ENCODE results near the gene WNK4.

WNK4 gene

DNA sequence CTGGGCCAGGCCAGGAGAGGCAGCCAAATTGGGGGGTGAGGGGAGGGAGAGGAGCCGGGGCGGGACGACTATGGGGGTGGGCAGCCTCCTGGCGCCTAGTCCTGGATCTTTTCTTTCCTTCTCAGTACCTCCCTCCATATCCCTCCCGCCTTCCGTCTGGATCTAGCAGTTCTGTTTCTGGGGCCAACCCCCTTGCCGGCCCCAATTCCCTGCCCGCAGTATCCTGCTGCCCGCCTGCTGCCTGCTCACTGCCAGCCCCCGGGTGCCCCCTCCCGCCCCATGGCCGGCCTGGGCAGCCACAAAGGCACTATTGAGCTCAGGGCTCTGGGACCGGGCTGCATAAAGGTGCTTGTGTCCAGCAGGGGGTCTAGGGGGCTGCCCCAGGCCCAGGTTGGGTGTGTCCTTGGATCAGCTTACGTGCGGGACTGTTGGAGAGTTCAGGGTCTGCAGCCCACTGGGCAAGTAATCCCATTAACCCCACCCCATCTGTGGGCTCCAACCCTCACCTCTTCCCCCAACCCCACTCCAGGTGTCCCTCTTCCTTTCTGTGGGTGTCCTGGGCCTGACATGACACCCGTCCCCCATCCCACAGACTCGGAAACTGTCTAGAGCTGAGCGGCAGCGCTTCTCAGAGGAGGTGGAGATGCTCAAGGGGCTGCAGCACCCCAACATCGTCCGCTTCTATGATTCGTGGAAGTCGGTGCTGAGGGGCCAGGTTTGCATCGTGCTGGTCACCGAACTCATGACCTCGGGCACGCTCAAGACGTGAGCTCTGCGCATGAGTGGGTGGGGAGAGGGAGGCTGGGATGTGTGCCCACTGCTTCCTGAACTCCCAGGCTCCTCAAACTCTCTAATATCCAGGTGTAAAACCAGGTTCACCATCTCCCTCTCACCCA, 2.0 kb downstream of the WNK4 start:
- DNase-seq (ENCODE audit: low read depth in 1 of 2, low spot score in 1 of 2): no peak
- TF ChIP-seq, protein P1, sequence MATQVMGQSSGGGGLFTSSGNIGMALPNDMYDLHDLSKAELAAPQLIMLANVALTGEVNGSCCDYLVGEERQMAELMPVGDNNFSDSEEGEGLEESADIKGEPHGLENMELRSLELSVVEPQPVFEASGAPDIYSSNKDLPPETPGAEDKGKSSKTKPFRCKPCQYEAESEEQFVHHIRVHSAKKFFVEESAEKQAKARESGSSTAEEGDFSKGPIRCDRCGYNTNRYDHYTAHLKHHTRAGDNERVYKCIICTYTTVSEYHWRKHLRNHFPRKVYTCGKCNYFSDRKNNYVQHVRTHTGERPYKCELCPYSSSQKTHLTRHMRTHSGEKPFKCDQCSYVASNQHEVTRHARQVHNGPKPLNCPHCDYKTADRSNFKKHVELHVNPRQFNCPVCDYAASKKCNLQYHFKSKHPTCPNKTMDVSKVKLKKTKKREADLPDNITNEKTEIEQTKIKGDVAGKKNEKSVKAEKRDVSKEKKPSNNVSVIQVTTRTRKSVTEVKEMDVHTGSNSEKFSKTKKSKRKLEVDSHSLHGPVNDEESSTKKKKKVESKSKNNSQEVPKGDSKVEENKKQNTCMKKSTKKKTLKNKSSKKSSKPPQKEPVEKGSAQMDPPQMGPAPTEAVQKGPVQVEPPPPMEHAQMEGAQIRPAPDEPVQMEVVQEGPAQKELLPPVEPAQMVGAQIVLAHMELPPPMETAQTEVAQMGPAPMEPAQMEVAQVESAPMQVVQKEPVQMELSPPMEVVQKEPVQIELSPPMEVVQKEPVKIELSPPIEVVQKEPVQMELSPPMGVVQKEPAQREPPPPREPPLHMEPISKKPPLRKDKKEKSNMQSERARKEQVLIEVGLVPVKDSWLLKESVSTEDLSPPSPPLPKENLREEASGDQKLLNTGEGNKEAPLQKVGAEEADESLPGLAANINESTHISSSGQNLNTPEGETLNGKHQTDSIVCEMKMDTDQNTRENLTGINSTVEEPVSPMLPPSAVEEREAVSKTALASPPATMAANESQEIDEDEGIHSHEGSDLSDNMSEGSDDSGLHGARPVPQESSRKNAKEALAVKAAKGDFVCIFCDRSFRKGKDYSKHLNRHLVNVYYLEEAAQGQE (IDR thresholded peaks at IDR 0.05; ENCODE audit: insufficient replicate concordance, low read depth): no peak
- TF ChIP-seq GABPA (IDR thresholded peaks at IDR 0.05; ENCODE audit: low read depth) (no peak), SPI1 (IDR thresholded peaks at IDR 0.05; ENCODE audit: borderline replicate concordance, low read depth) (no peak), POLR2AphosphoS5 (IDR thresholded peaks at IDR 0.05; ENCODE audit: low read depth) (no peak)
- TF ChIP-seq, protein P2, sequence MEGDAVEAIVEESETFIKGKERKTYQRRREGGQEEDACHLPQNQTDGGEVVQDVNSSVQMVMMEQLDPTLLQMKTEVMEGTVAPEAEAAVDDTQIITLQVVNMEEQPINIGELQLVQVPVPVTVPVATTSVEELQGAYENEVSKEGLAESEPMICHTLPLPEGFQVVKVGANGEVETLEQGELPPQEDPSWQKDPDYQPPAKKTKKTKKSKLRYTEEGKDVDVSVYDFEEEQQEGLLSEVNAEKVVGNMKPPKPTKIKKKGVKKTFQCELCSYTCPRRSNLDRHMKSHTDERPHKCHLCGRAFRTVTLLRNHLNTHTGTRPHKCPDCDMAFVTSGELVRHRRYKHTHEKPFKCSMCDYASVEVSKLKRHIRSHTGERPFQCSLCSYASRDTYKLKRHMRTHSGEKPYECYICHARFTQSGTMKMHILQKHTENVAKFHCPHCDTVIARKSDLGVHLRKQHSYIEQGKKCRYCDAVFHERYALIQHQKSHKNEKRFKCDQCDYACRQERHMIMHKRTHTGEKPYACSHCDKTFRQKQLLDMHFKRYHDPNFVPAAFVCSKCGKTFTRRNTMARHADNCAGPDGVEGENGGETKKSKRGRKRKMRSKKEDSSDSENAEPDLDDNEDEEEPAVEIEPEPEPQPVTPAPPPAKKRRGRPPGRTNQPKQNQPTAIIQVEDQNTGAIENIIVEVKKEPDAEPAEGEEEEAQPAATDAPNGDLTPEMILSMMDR (IDR thresholded peaks at IDR 0.05; ENCODE audit: insufficient read depth, low read length): no peak
- Histone ChIP-seq H3K4me3 (replicated peaks; ENCODE audit: insufficient read depth, low read length) (no peak overlapping the region), H3K27ac (replicated peaks) (no peak overlapping the region), H3K27me3 (ENCODE audit: insufficient read depth, poor library complexity, severe bottlenecking) (peaks cover 51% of the 10 kb centered on the region)

DNA sequence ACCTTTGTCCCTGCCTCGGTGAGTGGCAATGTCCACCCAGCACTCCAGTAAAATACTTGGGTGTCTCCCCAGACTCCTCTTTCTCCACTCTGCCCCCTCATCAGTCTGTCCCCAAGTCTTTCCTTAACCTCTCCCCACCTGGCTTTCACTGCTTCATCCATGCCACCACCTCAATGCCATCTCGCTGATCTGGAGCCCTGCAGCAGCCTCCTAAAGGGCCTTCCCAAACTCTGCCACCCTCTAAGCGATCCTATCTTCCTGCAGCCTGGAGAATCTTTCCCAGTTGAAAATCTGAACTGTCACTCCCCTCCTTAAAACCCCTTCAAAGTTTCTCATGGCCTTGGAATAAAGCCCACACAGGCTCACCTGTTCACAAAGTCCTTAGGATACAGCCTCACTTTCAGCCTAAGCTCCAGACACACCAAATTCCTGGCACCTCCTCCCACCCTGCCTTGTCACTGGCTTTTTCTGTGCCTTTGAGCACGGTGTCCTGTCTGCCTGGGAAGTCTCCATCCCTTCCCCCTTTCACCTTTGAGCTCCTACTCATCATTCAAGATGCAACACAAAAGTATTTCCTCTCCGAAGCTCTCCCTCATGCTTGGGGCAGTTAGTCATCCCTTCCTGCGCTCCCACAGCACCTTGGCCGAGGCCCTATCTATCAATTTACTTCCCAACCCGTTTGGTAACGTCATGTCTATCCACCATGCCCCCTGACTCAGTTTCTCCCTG, 2.8 kb downstream of the WNK4 start:
- no peak for DNase-seq (ENCODE audit: low read depth in 1 of 2, low spot score in 1 of 2)
- TF ChIP-seq, protein P1 (IDR thresholded peaks at IDR 0.05; ENCODE audit: insufficient replicate concordance, low read depth): no peak
- TF ChIP-seq POLR2AphosphoS5 (IDR thresholded peaks at IDR 0.05; ENCODE audit: low read depth): no peak
- no peak for TF ChIP-seq SPI1 (IDR thresholded peaks at IDR 0.05; ENCODE audit: borderline replicate concordance, low read depth)
- TF ChIP-seq, protein P2 (IDR thresholded peaks at IDR 0.05; ENCODE audit: insufficient read depth, low read length): no peak
- TF ChIP-seq GABPA (IDR thresholded peaks at IDR 0.05; ENCODE audit: low read depth): no peak
- Histone ChIP-seq H3K27ac (replicated peaks) (no peak overlapping the region), H3K27me3 (ENCODE audit: insufficient read depth, poor library complexity, severe bottlenecking) (peaks cover 51% of the 10 kb centered on the region), H3K4me3 (replicated peaks; ENCODE audit: insufficient read depth, low read length) (no peak overlapping the region)

DNA sequence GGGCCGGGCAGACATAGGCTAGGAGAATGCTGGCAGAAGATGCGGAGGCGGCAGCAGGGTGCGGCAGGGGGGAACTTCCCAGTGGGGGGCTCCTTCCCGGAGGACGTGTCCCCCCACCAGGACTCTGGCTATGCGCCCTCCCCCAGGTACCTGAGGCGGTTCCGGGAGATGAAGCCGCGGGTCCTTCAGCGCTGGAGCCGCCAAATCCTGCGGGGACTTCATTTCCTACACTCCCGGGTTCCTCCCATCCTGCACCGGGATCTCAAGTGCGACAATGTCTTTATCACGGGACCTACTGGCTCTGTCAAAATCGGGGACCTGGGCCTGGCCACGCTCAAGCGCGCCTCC, 3.4 kb downstream of the WNK4 start:
- no peak for DNase-seq (ENCODE audit: low read depth in 1 of 2, low spot score in 1 of 2)
- H3K4me3 ChIP-seq (replicated peaks; ENCODE audit: insufficient read depth, low read length): no peak overlapping the region
- TF ChIP-seq, protein P1 (IDR thresholded peaks at IDR 0.05; ENCODE audit: insufficient replicate concordance, low read depth): no peak
- TF ChIP-seq SPI1 (IDR thresholded peaks at IDR 0.05; ENCODE audit: borderline replicate concordance, low read depth) (no peak), POLR2AphosphoS5 (IDR thresholded peaks at IDR 0.05; ENCODE audit: low read depth) (no peak), GABPA (IDR thresholded peaks at IDR 0.05; ENCODE audit: low read depth) (no peak)
- TF ChIP-seq, protein P2 (IDR thresholded peaks at IDR 0.05; ENCODE audit: insufficient read depth, low read length): no peak
- H3K27me3 ChIP-seq (ENCODE audit: insufficient read depth, poor library complexity, severe bottlenecking): peaks cover 51% of the 10 kb centered on the region
- H3K27ac ChIP-seq (replicated peaks): no peak overlapping the region
